Adipocyte (in vitro differentiated cells): ENCODE results near the gene DIAPH3.

Source experiments
- DNase-seq: peaks from one replicate; pipeline ENCODE4 v3.0.0-alpha.2; 2015; ENCODE audit warnings: low read depth
- H3K27me3 ChIP-seq: replicated peaks from 2 replicates; pipeline ENCODE4 v1.7.0; 2013; ENCODE audit warnings: mild to moderate bottlenecking, low read length, moderate library complexity; ENCODE audit not compliant: control insufficient read depth, insufficient read depth
- H3K36me3 ChIP-seq: 2 replicates; pipeline ENCODE4 v1.7.0; 2013; ENCODE audit warnings: low read length, mild to moderate bottlenecking, moderate library complexity; ENCODE audit not compliant: control insufficient read depth, insufficient read depth, severe bottlenecking
- H3K4me1 ChIP-seq: 2 replicates; pipeline ENCODE4 v1.7.0; 2013; ENCODE audit warnings: mild to moderate bottlenecking, low read length, moderate library complexity; ENCODE audit not compliant: control insufficient read depth, insufficient read depth
- H3K4me3 ChIP-seq: 2 replicates; pipeline ENCODE4 v1.7.0; 2013; ENCODE audit warnings: mild to moderate bottlenecking, low read length, moderate library complexity
- H3K9ac ChIP-seq: 2 replicates; pipeline ENCODE4 v1.7.0; 2013; ENCODE audit warnings: mild to moderate bottlenecking, low read length, moderate library complexity
- H3K9me3 ChIP-seq: 2 replicates; pipeline ENCODE4 v1.7.0; 2013; ENCODE audit warnings: mild to moderate bottlenecking, low read length, moderate library complexity; ENCODE audit not compliant: control insufficient read depth

DIAPH3 gene

GRCh38 chr13:59738921-59739320, 424.8 kb downstream of the DIAPH3 start:
- H3K9ac ChIP-seq = no peak overlapping the region
- H3K27me3 ChIP-seq = no peaks in the 10 kb centered on the region
- no peaks in the 10 kb centered on the region for H3K4me1 ChIP-seq
- H3K4me3 ChIP-seq = no peak overlapping the region
- H3K9me3 ChIP-seq = no peaks in the 10 kb centered on the region
- no peak for DNase-seq
- H3K36me3 ChIP-seq = no peaks in the 10 kb centered on the region

GRCh38 chr13:59734393-59734792, 429.3 kb downstream of the DIAPH3 start:
- Histone ChIP-seq H3K9ac (no peak overlapping the region), H3K4me1 (no peaks in the 10 kb centered on the region), H3K27me3 (no peaks in the 10 kb centered on the region), H3K9me3 (no peaks in the 10 kb centered on the region), H3K36me3 (no peaks in the 10 kb centered on the region), H3K4me3 (no peak overlapping the region)
- no peak for DNase-seq

DNA sequence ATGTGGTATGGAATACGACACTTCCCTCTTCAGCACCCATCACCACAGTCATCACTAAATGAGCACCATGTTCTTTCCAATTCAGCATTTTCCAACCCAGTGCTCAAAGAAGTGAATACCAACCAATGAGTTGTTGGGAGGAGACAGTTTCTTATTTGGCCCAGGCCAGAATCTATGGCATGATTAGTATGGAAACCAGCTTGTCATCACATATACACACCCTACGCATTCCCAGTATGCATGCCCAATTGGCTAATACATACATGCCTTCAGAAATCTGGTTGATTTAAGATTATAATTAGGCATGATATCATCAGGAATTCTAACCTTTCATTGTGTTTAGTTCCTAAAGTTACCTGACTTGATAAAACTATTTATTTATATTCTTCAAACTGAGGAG, 430.0 kb downstream of the DIAPH3 start:
- H3K27me3 ChIP-seq = no peaks in the 10 kb centered on the region
- no peak for DNase-seq
- no peaks in the 10 kb centered on the region for H3K9me3 ChIP-seq
- H3K9ac ChIP-seq = no peak overlapping the region
- H3K36me3 ChIP-seq = no peaks in the 10 kb centered on the region
- no peak overlapping the region for H3K4me3 ChIP-seq
- no peaks in the 10 kb centered on the region for H3K4me1 ChIP-seq

- no peak overlapping the region for H3K4me3 ChIP-seq
- DNase-seq = no peak
- H3K9ac ChIP-seq = no peak overlapping the region
- no peaks in the 10 kb centered on the region for H3K36me3 ChIP-seq
- H3K4me1 ChIP-seq = no peaks in the 10 kb centered on the region
- no peaks in the 10 kb centered on the region for H3K27me3 ChIP-seq
- H3K9me3 ChIP-seq = no peaks in the 10 kb centered on the region
These were observed 433.7 kb downstream of the DIAPH3 start for GRCh38 chr13:59730026-59730425.

DNA sequence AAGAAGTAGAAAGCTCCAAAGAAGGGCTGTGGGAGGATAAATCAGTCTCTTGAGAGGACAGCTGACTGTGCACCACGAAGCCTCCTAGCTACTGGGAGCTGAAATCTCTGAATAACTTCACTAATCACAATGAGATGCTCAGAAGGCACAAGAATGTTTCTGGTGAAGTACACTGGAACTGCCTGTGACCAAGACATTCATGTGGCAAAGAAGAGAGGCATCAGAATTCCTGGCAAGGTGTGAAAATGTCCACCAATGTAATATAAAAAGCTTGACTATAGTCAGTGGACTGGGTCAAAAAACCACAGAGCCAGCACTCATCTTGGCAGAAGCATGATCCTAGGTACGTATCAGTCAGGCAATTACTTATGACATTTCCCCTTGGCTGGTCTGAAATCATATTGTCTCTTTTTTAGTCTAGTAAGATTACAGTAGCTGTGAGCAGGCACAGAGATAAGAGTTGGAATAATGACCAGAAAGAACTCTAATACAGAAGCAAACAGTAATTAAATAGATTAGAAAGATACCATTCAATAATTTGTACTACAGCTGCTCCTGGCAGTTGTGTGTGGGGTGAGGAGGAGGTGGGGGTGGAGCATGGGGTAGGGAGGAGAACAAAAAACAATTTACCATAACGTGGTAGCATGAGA, 434.7 kb downstream of the DIAPH3 start:
- Histone ChIP-seq H3K9ac (no peak overlapping the region), H3K9me3 (no peaks in the 10 kb centered on the region), H3K4me1 (no peaks in the 10 kb centered on the region), H3K27me3 (no peaks in the 10 kb centered on the region), H3K36me3 (no peaks in the 10 kb centered on the region), H3K4me3 (no peak overlapping the region)
- DNase-seq = no peak

DNA sequence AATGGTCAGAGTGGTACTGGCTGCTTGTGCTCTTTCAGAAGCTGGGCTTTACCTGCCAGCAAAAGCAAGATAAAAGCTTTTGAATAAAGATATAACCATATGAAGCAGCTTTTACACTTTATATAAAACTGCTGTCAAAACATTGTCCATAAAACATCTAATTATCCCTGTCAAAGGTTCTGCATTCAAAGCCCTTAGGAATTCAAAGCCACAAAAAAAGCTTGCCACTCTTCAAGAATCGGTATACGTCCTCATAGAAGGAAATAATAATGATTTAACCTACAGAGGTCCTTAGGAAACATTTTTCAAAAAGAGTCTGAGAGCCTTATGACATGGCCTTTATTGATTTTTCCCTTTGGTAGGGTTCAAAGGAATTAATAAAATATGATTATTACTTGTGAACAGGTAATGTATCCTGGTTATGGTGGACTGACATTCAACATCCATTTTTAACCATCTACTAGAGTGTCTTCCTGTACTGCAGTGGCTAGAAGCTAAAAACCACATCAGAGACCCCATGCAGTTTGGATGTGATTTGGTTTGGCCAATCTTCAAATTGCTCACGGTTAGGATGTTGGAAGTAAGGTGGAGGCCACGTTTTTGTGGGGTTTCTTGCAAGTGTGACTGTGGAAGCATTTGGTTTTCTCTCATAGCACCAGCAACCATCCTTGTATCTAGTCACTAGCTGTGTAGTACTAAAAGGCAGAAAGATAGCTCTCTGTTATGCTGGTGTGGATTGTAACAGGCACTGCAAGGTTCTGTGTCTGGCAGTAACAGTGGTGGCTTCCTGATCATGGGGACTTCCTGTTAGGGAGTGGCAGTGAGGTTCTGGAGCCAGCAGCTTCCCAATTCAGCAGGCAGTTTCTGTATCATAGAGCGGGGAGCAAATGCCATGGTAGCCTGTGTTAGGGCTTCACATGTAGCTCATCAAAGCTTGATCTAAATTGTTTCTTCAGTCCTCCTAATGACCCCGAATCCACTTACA, 441.5 kb downstream of the DIAPH3 start:
- no peak overlapping the region for H3K9ac ChIP-seq
- H3K27me3 ChIP-seq = no peaks in the 10 kb centered on the region
- no peaks in the 10 kb centered on the region for H3K9me3 ChIP-seq
- H3K36me3 ChIP-seq = no peaks in the 10 kb centered on the region
- DNase-seq = no peak
- H3K4me3 ChIP-seq = no peak overlapping the region
- no peaks in the 10 kb centered on the region for H3K4me1 ChIP-seq

DNA sequence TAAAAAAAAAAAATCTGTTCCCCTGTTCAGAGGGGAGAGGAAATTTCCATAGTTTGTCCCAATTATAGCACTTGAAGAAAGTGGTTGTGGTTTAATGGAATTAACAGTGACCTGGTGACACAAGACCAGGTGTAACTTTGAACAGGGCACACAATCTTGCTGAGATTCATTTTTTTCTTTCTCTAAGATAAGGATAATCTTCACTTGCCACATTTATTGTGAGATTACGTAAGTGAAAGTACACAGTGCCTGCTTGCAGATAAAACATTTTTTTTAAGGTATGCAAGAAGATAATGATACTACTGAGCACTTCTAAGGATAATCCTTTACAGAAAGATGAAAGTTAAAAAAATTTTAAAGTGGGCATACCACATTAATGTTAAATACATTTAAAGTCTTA, 448.1 kb downstream of the DIAPH3 start:
- H3K9ac ChIP-seq = no peak overlapping the region
- H3K9me3 ChIP-seq = no peaks in the 10 kb centered on the region

GRCh38 chr13:59710996-59711701, 452.6 kb downstream of the DIAPH3 start:
- Histone ChIP-seq H3K9ac (no peak overlapping the region), H3K4me3 (no peak overlapping the region), H3K27me3 (no peaks in the 10 kb centered on the region), H3K4me1 (no peaks in the 10 kb centered on the region), H3K9me3 (no peaks in the 10 kb centered on the region), H3K36me3 (no peaks in the 10 kb centered on the region)
- DNase-seq = peak; percentile 18

More for the DNA sequence above, 448.1 kb downstream of the DIAPH3 start:
- H3K27me3 ChIP-seq = no peaks in the 10 kb centered on the region
- H3K4me3 ChIP-seq = no peak overlapping the region
- no peak for DNase-seq
- H3K36me3 ChIP-seq = no peaks in the 10 kb centered on the region
- no peaks in the 10 kb centered on the region for H3K4me1 ChIP-seq

GRCh38 chr13:59710416-59710815, 453.3 kb downstream of the DIAPH3 start:
- Histone ChIP-seq H3K9ac (no peak overlapping the region), H3K27me3 (no peaks in the 10 kb centered on the region), H3K4me1 (no peaks in the 10 kb centered on the region), H3K4me3 (no peak overlapping the region), H3K9me3 (no peaks in the 10 kb centered on the region), H3K36me3 (no peaks in the 10 kb centered on the region)
- DNase-seq = no peak

DNA sequence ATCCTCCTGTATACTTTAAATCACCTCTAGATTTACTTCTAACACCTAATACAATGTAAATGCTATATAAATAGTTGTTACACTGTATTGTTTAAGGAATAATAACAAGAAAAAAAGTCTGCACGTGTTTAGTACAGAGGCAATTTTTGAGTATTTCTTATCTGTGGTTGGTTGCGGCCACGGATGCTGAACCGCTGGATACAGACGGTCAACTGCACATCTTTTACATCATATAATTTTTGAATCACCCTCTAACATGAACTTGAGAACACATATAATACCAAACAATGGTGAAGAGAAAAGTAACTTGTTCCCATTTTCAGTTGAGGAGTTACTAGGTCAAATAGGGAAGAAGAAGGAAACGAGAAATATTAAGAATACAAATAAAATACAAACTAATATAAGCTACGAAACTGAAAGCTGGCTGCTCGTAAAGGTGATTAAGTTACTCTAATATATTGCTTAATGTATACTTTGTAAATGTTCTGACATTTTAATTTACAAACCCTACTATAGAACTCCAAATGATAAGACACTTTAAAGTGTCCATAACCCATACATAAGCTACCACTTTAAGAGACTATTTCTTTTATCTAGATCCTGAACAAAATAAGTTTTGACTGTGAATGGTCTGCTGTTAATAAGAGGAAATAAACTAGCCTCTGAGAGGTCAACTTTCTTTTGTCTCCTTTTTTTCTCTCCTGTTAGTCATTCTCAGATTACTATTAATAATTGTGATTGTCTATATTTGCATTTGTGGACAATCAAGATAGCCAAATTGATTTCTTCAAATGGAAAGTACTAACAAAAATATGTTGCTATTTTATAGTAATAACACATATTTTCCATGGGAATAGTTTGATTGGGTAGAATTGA, 457.4 kb downstream of the DIAPH3 start:
- H3K27me3 ChIP-seq = no peaks in the 10 kb centered on the region
- DNase-seq = no peak

More for the DNA sequence above, 457.4 kb downstream of the DIAPH3 start:
- Histone ChIP-seq H3K36me3 (no peaks in the 10 kb centered on the region), H3K4me3 (no peak overlapping the region), H3K9me3 (no peaks in the 10 kb centered on the region), H3K4me1 (peaks cover under 1% of the 10 kb centered on the region), H3K9ac (no peak overlapping the region)
